Stomach (tissue), 4 donors: ENCODE measurements around the gene JAGN1.

ENCODE experiments used
- POLR2AphosphoS5 ChIP-seq, 3 donors: sonication (generic); formaldehyde crosslinking; IDR thresholded peaks; one replicate each; pipeline ENCODE4 v1.6.1; 2016; ENCODE audit warnings: antibody characterized with exemption in 3 of 3
- TF ChIP-seq, protein P1 (sequence below), 7 experiments: fragments of 450-650 bp in 4 of 7; fragments of 200-600 bp in 3 of 7; sonication (generic) in 3 of 7; IDR thresholded peaks; one replicate each; pipeline ENCODE4 v1.5.1; 2016 to 2019; ENCODE audit warnings: antibody characterized with exemption in 7 of 7, control low read depth in 2 of 7, mild to moderate bottlenecking in 1 of 7

DNA sequence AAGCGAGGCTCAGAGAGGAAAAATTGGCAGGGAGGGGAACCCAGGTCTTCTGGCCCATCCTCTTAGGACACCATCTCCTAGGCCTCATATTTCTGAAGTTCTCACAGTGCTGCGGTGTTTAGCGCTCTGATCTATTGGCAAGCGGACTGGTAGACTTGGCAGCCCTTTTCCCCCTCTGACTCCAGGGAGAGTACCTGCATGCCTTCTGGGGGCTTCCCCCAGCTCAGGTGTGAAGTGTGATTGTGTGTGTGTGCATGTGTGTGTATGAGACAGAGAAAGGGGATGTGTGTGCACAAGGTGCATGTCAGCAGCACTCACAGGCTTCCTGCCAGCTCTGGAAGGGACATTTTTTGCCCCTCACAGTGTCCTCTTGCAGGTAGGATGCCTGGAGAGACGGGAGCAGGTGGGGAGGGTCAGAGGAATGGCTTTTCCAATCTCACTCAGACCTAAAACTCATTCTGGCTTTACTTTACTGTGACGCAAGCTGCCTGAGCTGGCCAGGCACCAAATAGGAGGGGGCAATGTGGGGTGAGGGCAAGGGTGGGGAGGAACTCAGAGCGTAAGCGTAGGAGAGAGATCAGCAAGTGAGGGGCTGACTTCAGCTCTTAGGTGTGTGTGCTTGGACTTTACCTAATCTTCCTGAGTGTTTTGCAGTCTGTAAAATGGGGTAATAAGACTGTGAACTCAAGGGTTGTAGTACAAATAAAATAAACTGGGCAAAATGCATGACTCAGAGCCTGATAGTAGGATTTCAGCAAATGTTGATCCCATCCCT lies 8.2 kb downstream of the JAGN1 start:
- TF ChIP-seq, protein P1, sequence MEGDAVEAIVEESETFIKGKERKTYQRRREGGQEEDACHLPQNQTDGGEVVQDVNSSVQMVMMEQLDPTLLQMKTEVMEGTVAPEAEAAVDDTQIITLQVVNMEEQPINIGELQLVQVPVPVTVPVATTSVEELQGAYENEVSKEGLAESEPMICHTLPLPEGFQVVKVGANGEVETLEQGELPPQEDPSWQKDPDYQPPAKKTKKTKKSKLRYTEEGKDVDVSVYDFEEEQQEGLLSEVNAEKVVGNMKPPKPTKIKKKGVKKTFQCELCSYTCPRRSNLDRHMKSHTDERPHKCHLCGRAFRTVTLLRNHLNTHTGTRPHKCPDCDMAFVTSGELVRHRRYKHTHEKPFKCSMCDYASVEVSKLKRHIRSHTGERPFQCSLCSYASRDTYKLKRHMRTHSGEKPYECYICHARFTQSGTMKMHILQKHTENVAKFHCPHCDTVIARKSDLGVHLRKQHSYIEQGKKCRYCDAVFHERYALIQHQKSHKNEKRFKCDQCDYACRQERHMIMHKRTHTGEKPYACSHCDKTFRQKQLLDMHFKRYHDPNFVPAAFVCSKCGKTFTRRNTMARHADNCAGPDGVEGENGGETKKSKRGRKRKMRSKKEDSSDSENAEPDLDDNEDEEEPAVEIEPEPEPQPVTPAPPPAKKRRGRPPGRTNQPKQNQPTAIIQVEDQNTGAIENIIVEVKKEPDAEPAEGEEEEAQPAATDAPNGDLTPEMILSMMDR (IDR thresholded peaks at IDR 0.05) = no peak
- TF ChIP-seq POLR2AphosphoS5 (IDR thresholded peaks at IDR 0.05) = no peak
